ENCODE measurements around the gene MMP28. TPM values are rescaled to one million over a fixed set of nuclear protein-coding genes. Genes with fewer than 3 reads are reported as not detected.
A peak's percentile ranks its signal among the peaks of the same experiment; 100 is the strongest.

Gene MMP28
- total RNA-seq, 1 experiment from 2014 or later = 2.4 TPM

- intact Hi-C loops (cut with micrococcal nuclease) = no loop called here
- Histone ChIP-seq H3K4me2 (ENCODE audit: low read length) (peak overlapping the region; percentile 67), H3F3A (ENCODE audit: low read length, unreplicated experiment) (no peaks in the 10 kb centered on the region), H2AFZ (ENCODE audit: low read length) (peak overlapping the region; percentile 23; the same call in 1 of the 2 replicates), H4K20me1 (ENCODE audit: low read length) (no peaks in the 10 kb centered on the region), H3K9me3 (ENCODE audit: low read length) (no peaks in the 10 kb centered on the region), H3K9me2 (replicated peaks; ENCODE audit: low read length) (no peaks in the 10 kb centered on the region), H3K27ac (ENCODE audit: low read length) (peak overlapping the region; percentile 93), H3K9ac (ENCODE audit: low read length) (peak overlapping the region; percentile 52), H3K4me1 (ENCODE audit: insufficient read depth, low read length) (peaks cover 49% of the 10 kb centered on the region), H3K79me2 (ENCODE audit: low read length) (no peaks in the 10 kb centered on the region), H3K36me3 (ENCODE audit: low read depth, low read length) (no peaks in the 10 kb centered on the region), H3K4me3 (ENCODE audit: low read length) (no peak overlapping the region; the same call in 1 of the 2 replicates), H3K27me3 (ENCODE audit: low read length) (no peaks in the 10 kb centered on the region)
- TF ChIP-seq EZH2 (IDR thresholded peaks at IDR 0.05; ENCODE audit: low read length, unreplicated experiment) = no peak
- TF ChIP-seq CTCF (conservative IDR thresholded peaks at IDR 0.05; ENCODE audit: low read depth, low read length) = no peak
- TF ChIP-seq EZH2phosphoT487 (IDR thresholded peaks at IDR 0.05; ENCODE audit: borderline replicate concordance, low read length) = no peak
- CTCF ChIA-PET = interaction anchor here (0.5 to 1.1 kb wide), 5 partner anchors 11 to 233 kb away, joined by 3 to 7 read pairs (median 6); no protein-coding TSS in a partner anchor
- POLR2A ChIA-PET (ENCODE audit: unreplicated experiment) = no interaction called here
- peak; percentile 81 for ATAC-seq
- no TSS peak for BruUV-seq (replicated peaks)
- peak; percentile 81 for DNase-seq
Observed at GRCh38 chr17:35788477-35789368, 6.7 kb downstream of the MMP28 start.

GRCh38 chr17:35786941-35787432, 8.5 kb downstream of the MMP28 start:
- Histone ChIP-seq H3K4me2 (ENCODE audit: low read length) (peak overlapping the region; percentile 64), H3K9me2 (replicated peaks; ENCODE audit: low read length) (no peaks in the 10 kb centered on the region), H4K20me1 (ENCODE audit: low read length) (no peaks in the 10 kb centered on the region), H3K4me1 (ENCODE audit: insufficient read depth, low read length) (peaks cover 55% of the 10 kb centered on the region), H3K79me2 (ENCODE audit: low read length) (no peaks in the 10 kb centered on the region), H3K4me3 (ENCODE audit: low read length) (no peak overlapping the region), H2AFZ (ENCODE audit: low read length) (peak overlapping the region; percentile 68), H3K9ac (ENCODE audit: low read length) (peak overlapping the region; percentile 53), H3F3A (ENCODE audit: low read length, unreplicated experiment) (no peaks in the 10 kb centered on the region), H3K36me3 (ENCODE audit: low read depth, low read length) (no peaks in the 10 kb centered on the region), H3K9me3 (ENCODE audit: low read length) (no peaks in the 10 kb centered on the region), H3K27ac (ENCODE audit: low read length) (peak overlapping the region; percentile 93), H3K27me3 (ENCODE audit: low read length) (no peaks in the 10 kb centered on the region)
- intact Hi-C loops (cut with micrococcal nuclease) = no loop called here
- BruUV-seq (replicated peaks) = no TSS peak
- TF ChIP-seq EZH2phosphoT487 (IDR thresholded peaks at IDR 0.05; ENCODE audit: borderline replicate concordance, low read length) (no peak), EZH2 (IDR thresholded peaks at IDR 0.05; ENCODE audit: low read length, unreplicated experiment) (no peak), CTCF (conservative IDR thresholded peaks at IDR 0.05; ENCODE audit: low read depth, low read length) (no peak)
- peak; percentile 66 for ATAC-seq
- DNase-seq = peak; percentile 41
- ChIA-PET CTCF (interaction anchor here (0.6 kb wide), 1 partner anchor 162 kb away, joined by 8 read pairs; no protein-coding TSS in a partner anchor), POLR2A (ENCODE audit: unreplicated experiment) (no interaction called here)

All from PC-3 (cell line).